GM23338 (cell line): ENCODE results near the gene TANGO6.

Experiments used
- CREB1 ChIP-seq: fragments of 250-450 bp; sonication (Bioruptor Pico); IDR thresholded peaks from 2 replicates; pipeline ENCODE4 v1.5.0; 2020; ENCODE audit warnings: low read depth, mild to moderate bottlenecking, moderate library complexity
- EZH2 ChIP-seq: fragments of 200-600 bp; sonication (generic); IDR thresholded peaks from one replicate; pipeline ENCODE4 v1.8.0; 2017; ENCODE audit warnings: antibody characterized with exemption, mild to moderate bottlenecking, low read depth; ENCODE audit not compliant: unreplicated experiment
- EZH2phosphoT487 ChIP-seq: fragments of 200-600 bp; sonication (generic); IDR thresholded peaks from one replicate; pipeline ENCODE4 v1.8.1; 2018; ENCODE audit warnings: antibody characterized with exemption; ENCODE audit not compliant: unreplicated experiment
- JUNB ChIP-seq: IDR thresholded peaks from one replicate; pipeline ENCODE4 v1.6.1; 2016; ENCODE audit warnings: antibody characterized with exemption; ENCODE audit not compliant: unreplicated experiment
- POLR2AphosphoS5 ChIP-seq: IDR thresholded peaks from 2 replicates; pipeline ENCODE4 v1.6.1; 2016; ENCODE audit warnings: antibody characterized with exemption, low read depth
- TF ChIP-seq, protein P1 (sequence below): IDR thresholded peaks from 2 replicates; pipeline ENCODE4 v1.6.1; 2016; ENCODE audit warnings: antibody characterized with exemption
- TF ChIP-seq, protein P2 (sequence below), 2 experiments: fragments of 200-600 bp in 1 of 2; sonication (generic) in 1 of 2; conservative IDR thresholded peaks; 2 replicates each; pipeline versions ENCODE4 v1.5.1 to v1.6.1; 2016 to 2017; ENCODE audit warnings: antibody characterized with exemption in 2 of 2, low read depth in 2 of 2, mild to moderate bottlenecking in 2 of 2, moderate library complexity in 1 of 2
- TF ChIP-seq, protein P3 (sequence below): IDR thresholded peaks from one replicate; pipeline ENCODE4 v1.6.1; 2018; ENCODE audit warnings: antibody characterized with exemption; ENCODE audit not compliant: unreplicated experiment

GRCh38 chr16:68972013-68972412, 128.7 kb downstream of the TANGO6 start:
- TF ChIP-seq EZH2phosphoT487 (no peak), POLR2AphosphoS5 (no peak), EZH2 (no peak), JUNB (no peak), CREB1 (CRISPR knock-in tag) (no peak)
- TF ChIP-seq, protein P1, sequence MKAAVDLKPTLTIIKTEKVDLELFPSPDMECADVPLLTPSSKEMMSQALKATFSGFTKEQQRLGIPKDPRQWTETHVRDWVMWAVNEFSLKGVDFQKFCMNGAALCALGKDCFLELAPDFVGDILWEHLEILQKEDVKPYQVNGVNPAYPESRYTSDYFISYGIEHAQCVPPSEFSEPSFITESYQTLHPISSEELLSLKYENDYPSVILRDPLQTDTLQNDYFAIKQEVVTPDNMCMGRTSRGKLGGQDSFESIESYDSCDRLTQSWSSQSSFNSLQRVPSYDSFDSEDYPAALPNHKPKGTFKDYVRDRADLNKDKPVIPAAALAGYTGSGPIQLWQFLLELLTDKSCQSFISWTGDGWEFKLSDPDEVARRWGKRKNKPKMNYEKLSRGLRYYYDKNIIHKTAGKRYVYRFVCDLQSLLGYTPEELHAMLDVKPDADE, result no peak
- TF ChIP-seq, protein P2, sequence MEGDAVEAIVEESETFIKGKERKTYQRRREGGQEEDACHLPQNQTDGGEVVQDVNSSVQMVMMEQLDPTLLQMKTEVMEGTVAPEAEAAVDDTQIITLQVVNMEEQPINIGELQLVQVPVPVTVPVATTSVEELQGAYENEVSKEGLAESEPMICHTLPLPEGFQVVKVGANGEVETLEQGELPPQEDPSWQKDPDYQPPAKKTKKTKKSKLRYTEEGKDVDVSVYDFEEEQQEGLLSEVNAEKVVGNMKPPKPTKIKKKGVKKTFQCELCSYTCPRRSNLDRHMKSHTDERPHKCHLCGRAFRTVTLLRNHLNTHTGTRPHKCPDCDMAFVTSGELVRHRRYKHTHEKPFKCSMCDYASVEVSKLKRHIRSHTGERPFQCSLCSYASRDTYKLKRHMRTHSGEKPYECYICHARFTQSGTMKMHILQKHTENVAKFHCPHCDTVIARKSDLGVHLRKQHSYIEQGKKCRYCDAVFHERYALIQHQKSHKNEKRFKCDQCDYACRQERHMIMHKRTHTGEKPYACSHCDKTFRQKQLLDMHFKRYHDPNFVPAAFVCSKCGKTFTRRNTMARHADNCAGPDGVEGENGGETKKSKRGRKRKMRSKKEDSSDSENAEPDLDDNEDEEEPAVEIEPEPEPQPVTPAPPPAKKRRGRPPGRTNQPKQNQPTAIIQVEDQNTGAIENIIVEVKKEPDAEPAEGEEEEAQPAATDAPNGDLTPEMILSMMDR (conservative IDR thresholded peaks at IDR 0.05; ENCODE audit: low read depth in 2 of 2), result no peak
- TF ChIP-seq, protein P3, sequence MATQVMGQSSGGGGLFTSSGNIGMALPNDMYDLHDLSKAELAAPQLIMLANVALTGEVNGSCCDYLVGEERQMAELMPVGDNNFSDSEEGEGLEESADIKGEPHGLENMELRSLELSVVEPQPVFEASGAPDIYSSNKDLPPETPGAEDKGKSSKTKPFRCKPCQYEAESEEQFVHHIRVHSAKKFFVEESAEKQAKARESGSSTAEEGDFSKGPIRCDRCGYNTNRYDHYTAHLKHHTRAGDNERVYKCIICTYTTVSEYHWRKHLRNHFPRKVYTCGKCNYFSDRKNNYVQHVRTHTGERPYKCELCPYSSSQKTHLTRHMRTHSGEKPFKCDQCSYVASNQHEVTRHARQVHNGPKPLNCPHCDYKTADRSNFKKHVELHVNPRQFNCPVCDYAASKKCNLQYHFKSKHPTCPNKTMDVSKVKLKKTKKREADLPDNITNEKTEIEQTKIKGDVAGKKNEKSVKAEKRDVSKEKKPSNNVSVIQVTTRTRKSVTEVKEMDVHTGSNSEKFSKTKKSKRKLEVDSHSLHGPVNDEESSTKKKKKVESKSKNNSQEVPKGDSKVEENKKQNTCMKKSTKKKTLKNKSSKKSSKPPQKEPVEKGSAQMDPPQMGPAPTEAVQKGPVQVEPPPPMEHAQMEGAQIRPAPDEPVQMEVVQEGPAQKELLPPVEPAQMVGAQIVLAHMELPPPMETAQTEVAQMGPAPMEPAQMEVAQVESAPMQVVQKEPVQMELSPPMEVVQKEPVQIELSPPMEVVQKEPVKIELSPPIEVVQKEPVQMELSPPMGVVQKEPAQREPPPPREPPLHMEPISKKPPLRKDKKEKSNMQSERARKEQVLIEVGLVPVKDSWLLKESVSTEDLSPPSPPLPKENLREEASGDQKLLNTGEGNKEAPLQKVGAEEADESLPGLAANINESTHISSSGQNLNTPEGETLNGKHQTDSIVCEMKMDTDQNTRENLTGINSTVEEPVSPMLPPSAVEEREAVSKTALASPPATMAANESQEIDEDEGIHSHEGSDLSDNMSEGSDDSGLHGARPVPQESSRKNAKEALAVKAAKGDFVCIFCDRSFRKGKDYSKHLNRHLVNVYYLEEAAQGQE, result no peak
